ENCODE data around the gene PSMC3IP.
"Not testable (repeated sequence)": the region's sequence is repeated elsewhere in the genome, so short reads cannot be mapped to it uniquely, and the experiment has no call there.

PSMC3IP gene, protein sequence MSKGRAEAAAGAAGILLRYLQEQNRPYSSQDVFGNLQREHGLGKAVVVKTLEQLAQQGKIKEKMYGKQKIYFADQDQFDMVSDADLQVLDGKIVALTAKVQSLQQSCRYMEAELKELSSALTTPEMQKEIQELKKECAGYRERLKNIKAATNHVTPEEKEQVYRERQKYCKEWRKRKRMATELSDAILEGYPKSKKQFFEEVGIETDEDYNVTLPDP

DNA sequence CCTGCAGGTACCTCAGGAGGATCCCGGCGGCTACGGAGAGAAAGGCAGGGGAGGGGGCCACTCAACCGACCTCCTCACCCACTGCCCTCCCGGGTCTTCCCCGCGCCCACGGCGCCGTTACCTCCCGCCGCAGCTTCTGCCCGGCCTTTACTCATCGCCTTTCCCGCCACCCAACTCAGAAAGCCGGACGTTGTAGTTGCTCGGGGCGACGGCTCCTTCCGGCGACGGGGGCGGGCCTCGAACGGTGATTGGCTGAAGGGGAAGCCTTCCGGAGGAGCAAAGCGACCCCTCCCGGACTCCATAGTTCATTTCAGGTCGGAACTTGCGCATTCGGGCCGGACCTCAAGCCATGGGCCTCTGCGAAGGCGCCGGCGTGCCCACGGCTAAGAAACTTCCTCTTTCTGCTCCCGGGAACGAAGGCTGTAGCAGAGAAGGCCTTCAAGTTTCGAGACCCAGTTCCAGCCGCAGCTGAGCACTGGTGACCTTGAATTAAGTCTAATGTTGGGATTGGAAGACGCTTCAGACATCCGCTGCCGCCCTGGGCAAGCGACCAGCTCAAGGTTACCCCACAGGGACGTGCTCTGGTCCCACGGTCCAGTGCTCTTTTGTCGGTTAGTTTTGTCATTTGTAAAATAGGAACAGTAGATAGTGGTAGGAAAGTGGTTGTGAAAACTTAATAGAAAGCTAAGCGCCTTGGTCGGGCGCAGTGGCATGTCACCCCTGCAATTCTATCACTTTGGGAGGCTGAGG lies at the start of gene PSMC3IP:
TSS of gene PSMC3IP (minus strand) at position 198 of the 750 bp plus-strand sequence. CDS start at position 155, 43 bp downstream.
- in situ Hi-C loops (cut with MboI; ENCODE audit: low sequenced_read_pairs): no loop called here

DNA sequence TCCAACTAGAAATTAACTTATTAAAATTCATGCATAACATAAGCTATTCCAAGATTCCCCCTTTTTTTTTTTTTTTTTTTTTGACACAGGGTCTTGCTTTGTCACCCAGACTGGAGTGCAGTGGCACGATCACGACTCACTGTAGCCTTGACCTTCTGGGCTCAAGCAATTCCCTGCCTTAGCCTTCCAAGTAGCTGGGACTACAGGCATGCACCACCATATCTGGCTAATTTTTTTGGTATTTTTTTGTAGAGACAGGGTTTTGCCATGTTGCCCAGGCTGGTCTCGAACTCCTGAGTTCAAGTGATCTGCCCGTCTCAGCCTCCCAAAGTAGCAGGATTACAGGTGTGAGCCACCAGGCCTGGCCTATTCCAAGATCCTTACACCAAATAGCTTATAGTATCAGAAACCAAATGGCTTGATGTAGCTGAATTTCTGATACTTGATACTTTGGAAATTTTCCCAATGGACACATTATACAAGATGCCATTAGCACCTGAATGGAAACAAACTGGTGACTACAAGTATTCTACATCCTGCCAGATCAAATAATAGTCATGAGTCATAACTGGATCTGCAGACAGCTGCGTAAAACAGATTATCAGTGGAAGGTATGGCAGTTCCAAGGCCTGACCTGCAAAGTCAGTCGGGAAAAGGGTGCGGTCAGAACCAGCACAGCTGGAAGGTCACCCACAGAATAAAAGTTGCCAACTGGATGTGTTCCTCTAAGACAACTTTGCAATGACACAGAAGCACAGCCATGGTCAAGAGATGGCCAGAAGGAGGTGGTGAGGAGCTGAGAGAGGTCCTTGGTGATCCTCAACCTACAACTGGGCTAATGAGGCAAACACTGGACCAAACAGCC lies 46.4 kb upstream of the PSMC3IP start:
- in situ Hi-C loops (cut with MboI; ENCODE audit: low sequenced_read_pairs): no loop called here

DNA sequence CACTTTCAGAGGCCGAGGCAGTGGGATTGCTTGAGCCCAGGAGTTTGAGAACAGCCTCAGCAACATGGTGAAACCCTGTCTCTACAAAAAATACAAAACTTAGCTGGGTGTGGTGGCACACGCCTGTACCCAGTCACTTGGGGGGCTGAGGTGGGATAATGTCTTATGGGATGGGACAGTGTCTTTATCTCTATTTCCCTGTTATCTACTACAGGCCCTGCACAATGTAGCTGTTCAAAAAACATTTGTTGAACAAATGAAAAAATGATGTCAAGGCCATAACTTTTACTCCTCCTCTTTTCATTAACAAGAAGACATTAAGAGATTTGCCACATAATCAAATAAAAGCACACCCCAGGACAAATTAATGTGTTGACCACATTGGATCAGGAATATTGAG lies 45.7 kb upstream of the PSMC3IP start:
- in situ Hi-C loops (cut with MboI; ENCODE audit: low sequenced_read_pairs): no loop called here

DNA sequence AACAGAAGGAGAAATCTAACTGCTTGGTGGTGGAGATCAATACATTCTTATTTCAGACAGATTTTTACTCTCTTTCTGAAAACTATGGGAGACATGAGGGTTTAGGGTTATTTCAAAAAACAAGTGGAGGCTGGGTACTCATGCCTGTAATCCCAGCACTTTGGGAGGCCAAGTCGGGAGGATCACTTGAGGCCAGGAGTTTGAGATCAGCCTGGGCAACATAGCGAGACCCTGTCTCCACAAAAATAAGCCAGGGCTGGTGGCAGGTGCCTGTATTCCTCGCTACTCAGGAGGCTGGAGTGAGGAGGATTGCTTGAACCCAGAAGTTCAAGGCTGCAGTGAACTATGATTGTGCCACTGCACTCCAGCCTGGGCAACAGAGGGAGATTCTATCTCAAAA lies 44.5 kb upstream of the PSMC3IP start:
- in situ Hi-C loops (cut with MboI; ENCODE audit: low sequenced_read_pairs): not testable (repeated sequence)

DNA sequence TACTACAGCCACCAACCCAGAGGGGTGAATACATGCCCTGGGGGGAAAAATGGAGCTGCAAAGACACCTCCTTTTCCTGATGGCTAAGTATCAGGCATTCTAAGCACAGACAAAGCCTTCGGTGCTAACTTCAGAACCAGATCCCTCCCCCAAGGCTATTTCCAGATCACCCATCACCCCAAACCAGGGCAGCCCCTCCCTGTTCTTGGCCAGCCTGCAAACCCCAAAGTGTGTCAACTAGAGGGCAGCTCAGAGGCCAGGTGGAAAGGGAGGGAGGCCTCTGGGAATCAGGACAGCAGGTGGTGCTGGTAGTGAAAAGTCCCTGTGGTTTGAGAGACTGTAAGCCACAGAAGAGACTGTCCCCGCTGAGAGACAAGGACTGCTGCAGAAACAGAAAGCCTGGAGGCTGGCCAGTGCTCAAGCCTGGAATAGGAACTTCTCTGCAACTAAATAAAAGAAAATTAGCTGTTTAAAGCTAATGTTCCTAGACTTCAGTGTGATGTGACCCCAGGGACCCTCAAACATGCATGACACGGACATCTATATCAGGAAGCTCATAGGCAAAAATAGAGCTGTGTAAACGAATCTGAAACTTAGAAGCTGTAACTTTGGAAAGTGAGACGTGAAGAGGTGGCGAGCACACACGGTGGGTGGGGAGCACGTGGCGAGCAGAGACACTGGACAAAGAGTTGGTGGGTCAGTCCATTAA lies 41.1 kb upstream of the PSMC3IP start:
- in situ Hi-C loops (cut with MboI; ENCODE audit: low sequenced_read_pairs): no loop called here

DNA sequence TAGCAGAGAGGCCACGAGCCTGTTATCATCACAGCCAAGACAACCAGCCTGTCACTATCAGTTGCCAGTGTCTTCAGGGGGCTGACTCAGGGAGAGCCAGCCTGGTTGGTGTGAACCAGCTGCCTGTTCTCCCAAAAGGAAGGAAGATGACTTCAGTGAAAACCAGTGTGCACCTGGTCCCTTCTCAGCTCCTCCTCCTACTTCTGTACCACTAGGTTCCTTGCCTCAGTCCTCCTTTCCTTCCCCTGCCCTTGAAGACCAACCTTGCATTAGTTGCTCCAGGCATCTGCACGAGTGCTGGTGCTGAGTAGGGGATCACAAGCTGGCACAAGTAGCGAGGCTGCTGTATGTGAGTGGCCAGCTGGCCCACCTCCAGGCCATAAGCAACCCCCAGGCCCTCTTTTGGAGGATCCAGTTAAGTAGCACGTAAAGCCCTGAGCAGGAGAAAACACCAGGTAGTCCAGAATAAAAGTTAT lies 40.5 kb upstream of the PSMC3IP start:
- in situ Hi-C loops (cut with MboI; ENCODE audit: low sequenced_read_pairs): no loop called here

DNA sequence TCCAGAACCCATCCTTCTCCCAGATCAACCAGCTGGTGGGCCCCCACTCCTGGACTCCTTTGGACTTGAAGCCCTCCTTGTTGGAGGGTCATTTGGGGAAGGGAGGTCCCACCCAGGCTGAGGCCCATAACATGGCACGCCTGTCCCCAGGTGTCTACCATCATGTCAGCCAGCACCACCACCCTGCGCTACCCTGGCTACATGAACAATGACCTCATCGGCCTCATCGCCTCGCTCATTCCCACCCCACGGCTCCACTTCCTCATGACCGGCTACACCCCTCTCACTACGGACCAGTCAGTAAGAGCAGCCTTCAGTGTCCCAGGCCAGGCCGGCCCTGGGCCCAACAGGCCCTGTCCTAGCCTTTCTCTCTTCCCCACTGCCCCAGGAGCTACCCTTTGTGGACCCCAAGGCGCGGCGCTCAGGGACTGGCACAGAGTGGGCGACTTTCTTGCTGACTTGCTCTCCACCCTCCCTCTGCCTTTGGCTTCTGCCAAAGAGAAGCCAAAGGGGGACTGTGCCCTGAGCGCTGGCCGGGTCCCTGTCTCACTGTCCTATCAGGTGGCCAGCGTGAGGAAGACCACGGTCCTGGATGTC lies 36.3 kb upstream of the PSMC3IP start:
- in situ Hi-C loops (cut with MboI; ENCODE audit: low sequenced_read_pairs): no loop called here

DNA sequence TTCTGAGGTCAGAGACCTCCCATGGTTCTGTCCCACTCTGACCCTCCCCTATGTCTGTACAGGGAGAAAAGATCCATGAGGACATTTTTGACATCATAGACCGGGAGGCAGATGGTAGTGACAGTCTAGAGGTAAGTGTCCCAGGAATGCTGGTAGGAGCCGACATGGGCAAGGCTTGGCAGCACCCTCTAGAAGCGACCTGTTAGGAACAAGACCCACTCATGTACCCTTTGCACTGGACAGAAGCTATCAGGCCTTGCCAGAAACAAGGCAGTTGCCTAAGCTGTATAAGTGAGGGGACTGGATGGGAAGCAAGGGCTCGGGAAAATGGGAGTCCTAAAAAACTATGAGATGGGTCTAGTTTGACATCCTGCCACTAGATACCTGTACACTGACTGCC lies 34.5 kb upstream of the PSMC3IP start:
- in situ Hi-C loops (cut with MboI; ENCODE audit: low sequenced_read_pairs): no loop called here

DNA sequence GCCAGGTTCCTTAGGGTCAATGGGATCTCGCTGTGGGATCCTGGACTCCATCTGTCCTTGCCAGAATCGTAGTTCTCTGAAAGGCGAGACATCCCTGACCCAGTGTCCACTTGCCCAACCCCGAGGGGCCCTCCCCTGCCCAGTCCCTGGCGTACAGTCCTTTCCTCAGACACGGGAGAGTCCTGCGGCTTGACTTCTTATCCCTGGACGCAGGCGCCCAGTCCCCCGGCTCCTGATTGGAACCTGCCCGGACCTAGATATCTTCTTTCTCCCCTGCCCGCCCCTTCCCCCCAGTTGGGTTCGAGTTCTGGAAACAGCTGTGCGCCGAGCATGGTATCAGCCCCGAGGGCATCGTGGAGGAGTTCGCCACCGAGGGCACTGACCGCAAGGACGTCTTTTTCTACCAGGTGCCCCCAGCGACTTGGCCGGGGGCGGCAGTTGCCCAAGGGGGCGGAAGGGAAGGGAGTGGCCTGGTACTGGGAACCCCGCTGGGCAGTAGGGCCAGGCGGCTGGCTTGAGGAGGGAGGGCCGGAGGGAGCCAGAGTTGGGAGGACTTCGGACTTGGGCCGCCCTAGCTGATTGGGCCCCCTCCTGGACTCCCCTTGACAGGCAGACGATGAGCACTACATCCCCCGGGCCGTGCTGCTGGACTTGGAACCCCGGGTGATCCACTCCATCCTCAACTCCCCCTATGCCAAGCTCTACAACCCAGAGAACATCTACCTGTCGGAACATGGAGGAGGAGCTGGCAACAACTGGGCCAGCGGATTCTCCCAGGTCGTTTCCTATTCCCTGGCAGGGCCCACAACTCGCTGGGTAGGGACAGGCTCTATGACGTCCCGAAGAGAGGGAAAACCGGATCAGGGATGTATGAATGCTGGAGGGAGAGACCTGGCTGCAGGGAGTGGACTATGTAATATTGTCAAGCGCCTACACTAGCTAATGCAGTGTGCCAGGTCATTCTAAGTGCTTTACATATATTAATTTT lies 32.6 kb upstream of the PSMC3IP start:
- in situ Hi-C loops (cut with MboI; ENCODE audit: low sequenced_read_pairs): not testable (repeated sequence)

DNA sequence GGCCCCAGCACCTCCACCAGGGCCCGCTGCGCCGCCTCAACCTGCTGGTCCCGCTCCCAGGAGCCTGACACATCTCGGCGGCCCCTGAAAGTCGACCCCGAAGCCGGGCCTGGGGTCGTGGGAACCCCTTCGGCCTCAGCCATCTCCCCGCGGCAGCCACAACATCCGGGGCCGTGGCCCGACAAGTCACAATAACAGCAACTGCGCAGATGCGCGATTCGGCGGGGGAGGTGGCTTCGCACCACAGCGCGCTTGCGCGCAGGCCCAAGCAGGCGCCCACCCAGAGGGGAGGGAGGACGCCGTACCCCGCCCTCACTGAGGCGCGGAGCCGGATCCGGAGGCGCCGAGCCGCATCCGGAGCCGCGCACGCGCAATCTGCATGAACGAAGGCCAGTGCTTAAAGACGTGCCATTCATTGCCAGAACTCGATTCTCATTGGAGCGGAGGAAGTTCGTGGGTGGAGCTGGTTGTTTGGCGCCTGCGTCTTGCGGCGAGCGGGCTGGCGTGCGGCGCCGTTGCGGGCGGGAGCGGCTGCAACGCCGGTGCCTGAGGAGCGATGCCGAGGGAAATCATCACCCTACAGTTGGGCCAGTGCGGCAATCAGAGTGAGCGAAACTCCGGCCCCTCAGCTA lies 31.8 kb upstream of the PSMC3IP start, which contains the start of the genes RETREG3 and TUBG1:
TSS of gene RETREG3 (minus strand) at position 193 of the 632 bp plus-strand sequence. CDS start at position 143, 50 bp downstream.
TSS of gene TUBG1 (plus strand) at position 502 of the 632 bp plus-strand sequence. CDS start at position 557, 55 bp downstream.
- in situ Hi-C loops (cut with MboI; ENCODE audit: low sequenced_read_pairs): no loop called here

DNA sequence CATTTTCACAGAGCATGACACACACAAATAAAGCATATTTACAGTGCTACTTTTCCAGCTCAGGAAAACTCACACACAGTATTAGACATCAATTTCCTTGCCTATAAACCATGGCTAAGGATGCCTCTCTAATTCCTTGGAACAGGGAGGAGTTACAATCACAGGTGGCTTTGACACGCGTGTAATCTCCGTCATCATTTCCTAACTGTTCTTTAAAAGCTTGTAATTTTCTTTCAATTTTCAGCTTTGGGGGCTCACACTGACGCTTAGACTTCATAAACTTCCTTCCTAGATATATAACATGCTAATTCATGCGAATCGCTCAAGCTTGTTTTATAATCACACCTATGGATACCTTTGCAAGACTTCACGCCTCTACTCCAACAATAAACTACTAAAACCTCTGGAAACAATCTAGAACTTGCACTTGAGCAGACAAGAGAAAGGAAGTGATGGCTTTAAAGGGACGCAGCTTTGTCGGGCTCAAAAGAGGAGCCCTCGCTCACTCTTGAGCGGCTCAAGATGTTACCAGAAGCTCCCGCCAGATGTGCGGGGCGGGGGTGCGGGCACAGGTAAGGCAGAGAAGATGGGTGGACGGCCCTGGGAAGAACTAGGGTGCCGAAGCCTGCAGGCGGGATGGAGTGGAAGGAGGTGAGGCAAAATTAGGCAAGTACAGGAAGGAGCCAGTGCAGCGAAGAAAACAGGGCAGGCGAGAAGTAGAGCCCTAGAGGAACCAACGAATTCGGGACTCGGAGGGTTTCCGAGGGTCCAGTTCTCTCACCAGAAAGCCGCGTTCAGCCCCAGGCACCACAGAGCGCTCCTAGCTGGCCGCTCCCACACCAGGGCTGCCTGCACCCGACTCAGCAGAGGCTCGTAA lies 31.0 kb upstream of the PSMC3IP start:
- in situ Hi-C loops (cut with MboI; ENCODE audit: low sequenced_read_pairs): no loop called here

DNA sequence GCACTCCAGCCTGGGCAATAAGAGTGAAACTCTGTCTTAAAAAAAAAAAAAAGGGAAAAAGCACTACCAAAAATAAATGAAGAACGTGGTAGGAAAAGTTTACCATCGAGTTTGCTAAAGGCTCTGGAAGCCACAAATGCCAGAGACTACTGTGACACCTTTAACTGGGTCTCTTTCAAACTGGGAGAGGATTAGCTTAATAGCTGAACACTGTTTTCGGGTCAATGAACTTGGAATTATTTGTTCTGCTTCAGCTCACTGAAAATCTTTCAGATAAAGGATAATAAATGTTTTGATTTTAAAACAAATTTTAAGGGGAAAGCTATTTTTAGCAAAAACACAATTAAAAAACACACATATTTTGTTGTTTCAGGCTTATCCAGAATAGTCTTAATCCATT lies 30.2 kb upstream of the PSMC3IP start:
- in situ Hi-C loops (cut with MboI; ENCODE audit: low sequenced_read_pairs): no loop called here

DNA sequence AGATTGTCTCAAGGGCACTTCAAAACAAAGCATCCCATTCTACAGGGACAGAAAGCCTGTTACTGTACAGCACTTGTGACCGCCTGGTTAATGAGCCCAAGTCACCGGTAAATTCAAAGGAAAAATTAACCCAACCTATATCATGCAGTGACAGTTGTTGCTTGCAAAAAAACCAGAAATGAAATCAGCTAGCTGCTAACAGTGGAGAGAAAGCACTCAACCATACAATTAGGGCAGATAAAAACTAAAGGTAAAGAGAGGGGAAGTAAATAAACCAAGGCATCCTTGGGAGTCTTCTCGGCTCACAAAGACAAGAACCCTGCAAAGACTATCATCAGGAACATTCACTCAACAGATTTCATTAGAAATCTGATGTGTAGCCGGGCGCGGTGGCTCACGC lies 25.8 kb upstream of the PSMC3IP start:
- in situ Hi-C loops (cut with MboI; ENCODE audit: low sequenced_read_pairs): no loop called here

DNA sequence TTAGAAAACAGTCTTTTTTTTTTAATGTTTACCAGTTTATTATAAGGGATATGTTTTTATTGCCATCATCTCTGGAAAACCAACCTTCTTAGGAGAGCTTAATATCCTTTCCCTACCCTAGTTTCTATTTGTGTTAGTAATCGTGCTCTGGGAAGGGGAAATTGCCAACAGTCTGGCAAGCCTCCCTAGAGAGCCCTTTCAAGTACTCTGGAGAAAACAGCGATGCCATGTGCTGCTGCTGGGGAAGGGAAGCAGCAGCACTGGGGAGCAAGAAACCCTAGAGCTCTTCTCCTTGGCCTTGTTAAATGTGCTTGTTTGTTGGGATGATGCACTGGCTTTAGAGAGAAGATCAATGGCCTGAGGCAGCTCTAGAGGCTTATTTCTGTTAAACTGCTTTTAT lies 21.4 kb upstream of the PSMC3IP start:
- in situ Hi-C loops (cut with MboI; ENCODE audit: low sequenced_read_pairs): no loop called here

DNA sequence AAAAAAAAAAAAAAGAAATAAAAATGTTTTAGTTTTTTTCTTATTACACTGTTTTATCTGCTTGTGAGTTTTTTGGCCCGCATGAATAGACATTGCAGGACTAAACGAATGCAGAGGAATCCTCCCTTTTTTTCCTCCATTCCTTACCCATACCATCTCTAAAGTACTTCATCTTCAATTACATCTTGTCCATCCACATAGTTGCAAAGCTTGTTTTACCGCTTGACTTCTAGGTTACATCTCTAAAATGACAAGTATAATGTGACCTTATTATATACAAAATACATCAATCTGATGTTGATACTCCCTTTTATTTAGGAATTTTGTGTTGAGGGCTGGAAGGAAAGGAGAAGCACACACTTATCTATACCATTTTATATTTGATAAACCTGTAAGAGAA lies 18.9 kb upstream of the PSMC3IP start:
- in situ Hi-C loops (cut with MboI; ENCODE audit: low sequenced_read_pairs): no loop called here

DNA sequence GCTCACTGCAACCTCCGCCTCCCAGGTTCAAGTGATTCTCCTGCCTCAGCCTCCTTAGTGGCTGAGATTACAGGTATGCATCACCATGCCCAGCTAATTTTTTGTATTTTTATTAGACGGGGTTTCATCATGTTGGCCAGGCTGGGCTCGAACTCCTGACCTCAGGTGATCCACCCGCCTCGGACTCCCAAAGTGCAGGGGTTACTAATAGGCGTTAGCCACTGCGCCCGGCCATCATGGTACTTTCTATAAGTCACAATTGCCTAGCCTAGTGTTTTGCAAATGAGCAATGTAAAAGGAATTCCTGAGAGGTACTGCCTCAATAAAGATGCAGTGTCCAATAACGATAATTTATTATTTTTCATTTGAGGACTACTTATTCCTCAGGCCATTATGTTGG lies 13.9 kb upstream of the PSMC3IP start:
- in situ Hi-C loops (cut with MboI; ENCODE audit: low sequenced_read_pairs): no loop called here

DNA sequence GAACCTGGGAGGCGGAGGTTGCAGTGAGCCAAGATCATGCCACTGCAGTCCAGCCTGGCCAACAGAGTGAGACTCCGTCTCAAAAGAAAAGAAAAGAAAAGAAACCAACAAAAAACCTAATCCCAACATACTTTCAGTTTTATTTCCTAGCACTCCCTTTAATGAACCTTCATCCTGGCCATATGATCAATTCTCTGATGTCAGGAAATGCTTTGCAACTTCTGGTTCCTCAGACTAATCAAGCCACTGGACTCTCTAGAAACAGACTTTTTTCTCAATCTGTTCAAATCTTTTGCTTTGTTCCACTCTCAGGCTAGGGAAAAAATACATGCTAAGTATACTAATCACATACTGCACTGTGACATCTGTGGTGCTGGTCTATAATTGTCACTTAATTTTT lies 13.4 kb upstream of the PSMC3IP start:
- in situ Hi-C loops (cut with MboI; ENCODE audit: low sequenced_read_pairs): no loop called here
